Measurements from ENCODE around the gene GNMT. TPM values are rescaled to one million over a fixed set of nuclear protein-coding genes. Genes with fewer than 3 reads are reported as not detected.

GNMT gene
- 0.39 and 0.69 TPM in 2 replicates for total RNA-seq (2011; cell fraction: chromatin; rRNA removed; ENCODE audit: low replicate concordance)
- not detected in 2 replicates for total RNA-seq (2011; cell fraction: nucleolus; rRNA removed)
- total RNA-seq (2011; cell fraction: nucleoplasm; rRNA removed), result 0.37 TPM in 1 of 2 replicates, not detected in the other
- total RNA-seq (2014; rRNA removed), result not detected in 2 replicates
- total RNA-seq (2014; rRNA removed; fragmentation: Illumina TruSeq; extraction: Trizol), result not detected in 2 replicates
- not detected in 2 replicates for total RNA-seq (2015; rRNA removed; fragmentation: Illumina TruSeq; extraction: Trizol)
- total RNA-seq (2021), result 0.18 and 0.29 TPM in 2 replicates
- polyA plus RNA-seq (2011; rRNA removed), result 0.11 and 0.19 TPM in 2 replicates
- polyA plus RNA-seq (2011; cell fraction: cytosol; rRNA removed), result 0.09 and 0.22 TPM in 2 replicates
- 0.39 and 0.53 TPM in 2 replicates for polyA plus RNA-seq (2011; cell fraction: nucleus; rRNA removed)
- polyA plus RNA-seq (2012), result 0.14 and 0.51 TPM in 2 replicates
- polyA plus RNA-seq (2014; fragmentation: Illumina TruSeq; extraction: Trizol), result 0.15 TPM in 1 of 2 replicates, not detected in the other
- polyA plus RNA-seq (2014; fragmentation: Nextera tagmentation; extraction: Ambion mirVana), result not detected
- not detected in 2 replicates for polyA plus RNA-seq (2014; rRNA removed)
- polyA minus RNA-seq (2011; rRNA and poly(A)+ RNA removed), result not detected in 2 replicates
- polyA minus RNA-seq (2011; cell fraction: cytosol; rRNA and poly(A)+ RNA removed), result not detected in 2 replicates
- not detected in 2 replicates for polyA minus RNA-seq (2011; cell fraction: nucleus; rRNA and poly(A)+ RNA removed)
- percentile 31 among the genes with signal in this experiment for Bru-seq, nascent RNA
- BruChase-seq, experiment 1, labeled RNA remaining after a 2-hour chase, result percentile 29 among the genes with signal in this experiment
- percentile 27 among the genes with signal in this experiment for BruChase-seq, experiment 2, labeled RNA remaining after a 6-hour chase
- long read RNA-seq, experiment 1, partial matches to known transcripts, result 0 of 1 reads
- long read RNA-seq, experiment 1, other reads (novel, unspliced or antisense), result 1 of 1 reads
- long read RNA-seq, experiment 2, result 0 reads
- long read RNA-seq, experiment 3, result 0 reads

- Histone ChIP-seq H4K20me1 (replicated peaks; ENCODE audit: control insufficient read depth, insufficient read depth, low read length) (no peaks in the 10 kb centered on the region), H3K4me3 (no peak within 1 kb of the TSS), H3K4me2 (ENCODE audit: insufficient read depth, low read length) (no peak within 1 kb of the TSS), H3K79me2 (ENCODE audit: control insufficient read depth, insufficient read depth, low read length) (no peaks in the 10 kb centered on the region), H3K27ac (ENCODE audit: extremely low read depth, low read depth, low read length) (no peak within 1 kb of the TSS), H3K4me1 (replicated peaks in 1 of 2; ENCODE audit: control insufficient read depth in 2 of 2, insufficient read depth in 2 of 2, low read length in 2 of 2) (peaks cover 0 to 14% of the 10 kb centered on the region in 2 experiments; a peak in 2 of 5 replicates), H3K9me1 (ENCODE audit: control insufficient read depth, insufficient read depth, low read length) (no peaks in the 10 kb centered on the region), H3K9ac (ENCODE audit: insufficient read depth in 1 of 2, low read depth in 2 of 2, low read length in 2 of 2) (no peak within 1 kb of the TSS; a peak in 1 of 4 replicates), H3K36me3 (ENCODE audit: control insufficient read depth, insufficient read depth, low read length) (peaks cover 18% of the 10 kb centered on the region; the same call in 1 of the 3 replicates), H3K27me3 (ENCODE audit: control insufficient read depth in 2 of 2, insufficient read depth in 2 of 2, low read length in 2 of 2) (no peaks in the 10 kb centered on the region), H2AFZ (ENCODE audit: low read depth, low read length) (no peak within 1 kb of the TSS), H3K9me3 (replicated peaks; ENCODE audit: control insufficient read depth, insufficient read depth, low read depth, low read length) (no peaks in the 10 kb centered on the region)
- TF ChIP-seq ZNF398 (CRISPR knock-in tag; IDR thresholded peaks at IDR 0.05), result no peak
- TF ChIP-seq, protein P1, sequence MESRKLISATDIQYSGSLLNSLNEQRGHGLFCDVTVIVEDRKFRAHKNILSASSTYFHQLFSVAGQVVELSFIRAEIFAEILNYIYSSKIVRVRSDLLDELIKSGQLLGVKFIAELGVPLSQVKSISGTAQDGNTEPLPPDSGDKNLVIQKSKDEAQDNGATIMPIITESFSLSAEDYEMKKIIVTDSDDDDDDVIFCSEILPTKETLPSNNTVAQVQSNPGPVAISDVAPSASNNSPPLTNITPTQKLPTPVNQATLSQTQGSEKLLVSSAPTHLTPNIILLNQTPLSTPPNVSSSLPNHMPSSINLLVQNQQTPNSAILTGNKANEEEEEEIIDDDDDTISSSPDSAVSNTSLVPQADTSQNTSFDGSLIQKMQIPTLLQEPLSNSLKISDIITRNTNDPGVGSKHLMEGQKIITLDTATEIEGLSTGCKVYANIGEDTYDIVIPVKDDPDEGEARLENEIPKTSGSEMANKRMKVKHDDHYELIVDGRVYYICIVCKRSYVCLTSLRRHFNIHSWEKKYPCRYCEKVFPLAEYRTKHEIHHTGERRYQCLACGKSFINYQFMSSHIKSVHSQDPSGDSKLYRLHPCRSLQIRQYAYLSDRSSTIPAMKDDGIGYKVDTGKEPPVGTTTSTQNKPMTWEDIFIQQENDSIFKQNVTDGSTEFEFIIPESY (CRISPR knock-in tag; IDR thresholded peaks at IDR 0.05), result peak; percentile 62
- TF ChIP-seq EWSR1 (IDR thresholded peaks at IDR 0.05; ENCODE audit: borderline replicate concordance, low read depth, partially characterized antibody), result no peak
- peak; percentile 65 for TF ChIP-seq POLR2G (IDR thresholded peaks at IDR 0.05; ENCODE audit: low read depth, low read length)
- TF ChIP-seq ZNF23 (CRISPR knock-in tag; IDR thresholded peaks at IDR 0.05), result no peak
- no peak for TF ChIP-seq RBM34 (IDR thresholded peaks at IDR 0.05; ENCODE audit: borderline replicate concordance, insufficient read depth, low read length)
- TF ChIP-seq NR1H2 (CRISPR knock-in tag; IDR thresholded peaks at IDR 0.05), result no peak
- intact Hi-C loops (cut with micrococcal nuclease) (loop anchor here (5.0 kb wide), 1 partner anchor 58 kb away; no protein-coding TSS in a partner anchor), in situ Hi-C loops (cut with MboI) (no loop called here)
- WGBS (ENCODE audit: insufficient coverage, low coverage, missing lambda C conversion rate), result 84% methylated on average over 55 of the region's 62 CpGs
- no TSS peak for BruUV-seq (replicated peaks)
- FAIRE-seq (no peak), DNase-seq (ENCODE audit: extremely low read depth in 1 of 4, low spot score in 3 of 4) (no peak), ATAC-seq (no peak)
- ChIA-PET POLR2A (interaction anchor here (0.6 to 0.9 kb wide), 4 partner anchors 11 to 213 kb away, joined by 3 to 5 read pairs (median 3); no protein-coding TSS in a partner anchor), CTCF (ENCODE audit: low intra/inter-chr PET ratio) (no interaction called here)
Measured at GRCh38 chr6:42960243-42961019, at the start of gene GNMT. TSS of gene GNMT (plus strand) at chr6:42960754. CDS start at chr6:42960768, 14 bp downstream.

All from K562 (cell line).